Measurements from ENCODE around the gene MCF2L2.

MCF2L2 gene

DNA sequence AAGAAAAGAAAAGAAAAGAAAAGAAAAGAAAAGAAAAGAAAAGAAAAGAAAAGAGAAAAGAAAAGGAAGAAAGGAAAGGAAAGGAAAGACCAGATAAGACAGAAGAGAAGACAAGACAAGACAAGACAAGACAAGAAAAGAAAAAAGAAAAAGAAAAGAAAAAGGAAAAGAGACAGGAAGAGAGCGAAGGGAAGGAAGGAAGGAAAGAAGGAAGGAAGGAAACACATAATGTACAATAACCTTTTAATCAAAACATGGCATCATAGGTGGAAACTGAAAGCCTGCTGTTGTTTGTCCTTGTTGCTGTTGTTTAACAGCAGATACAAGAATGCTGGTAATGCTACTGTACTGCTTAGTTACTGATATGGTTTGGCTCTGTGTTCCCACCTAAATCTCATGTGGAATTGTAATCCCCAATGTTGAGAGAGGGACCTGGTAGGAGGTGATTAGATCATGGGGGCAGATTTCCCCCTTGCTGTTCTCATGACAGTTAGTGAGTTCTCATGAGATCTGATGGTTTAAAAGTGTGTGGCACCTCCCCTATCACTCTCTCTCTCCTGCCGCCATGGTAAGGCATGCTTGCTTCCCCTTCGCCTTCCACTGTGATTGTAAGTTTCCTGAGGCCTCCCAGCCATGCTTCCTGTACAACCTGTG is 67.3 kb downstream of the MCF2L2 start:
- no peak for DNase-seq

DNA sequence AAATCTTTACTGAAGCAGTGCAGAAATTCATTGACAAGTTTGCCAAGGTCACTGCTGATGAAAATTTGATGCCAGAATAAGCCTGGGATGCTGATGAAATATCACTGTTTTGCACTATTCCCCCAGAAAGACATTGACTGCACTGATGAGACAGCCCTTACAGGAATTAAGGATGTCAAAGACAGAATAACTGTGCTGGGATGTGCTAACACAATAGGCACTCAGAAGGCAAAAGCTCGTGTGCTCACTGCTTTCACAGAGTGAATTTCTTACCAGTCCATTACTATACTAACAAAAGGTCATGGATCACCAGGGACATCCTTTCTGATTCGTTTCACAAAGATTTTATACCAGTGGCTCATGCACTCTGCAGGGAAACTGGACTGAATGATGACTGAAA is 69.4 kb downstream of the MCF2L2 start:
- DNase-seq, result no peak

DNA sequence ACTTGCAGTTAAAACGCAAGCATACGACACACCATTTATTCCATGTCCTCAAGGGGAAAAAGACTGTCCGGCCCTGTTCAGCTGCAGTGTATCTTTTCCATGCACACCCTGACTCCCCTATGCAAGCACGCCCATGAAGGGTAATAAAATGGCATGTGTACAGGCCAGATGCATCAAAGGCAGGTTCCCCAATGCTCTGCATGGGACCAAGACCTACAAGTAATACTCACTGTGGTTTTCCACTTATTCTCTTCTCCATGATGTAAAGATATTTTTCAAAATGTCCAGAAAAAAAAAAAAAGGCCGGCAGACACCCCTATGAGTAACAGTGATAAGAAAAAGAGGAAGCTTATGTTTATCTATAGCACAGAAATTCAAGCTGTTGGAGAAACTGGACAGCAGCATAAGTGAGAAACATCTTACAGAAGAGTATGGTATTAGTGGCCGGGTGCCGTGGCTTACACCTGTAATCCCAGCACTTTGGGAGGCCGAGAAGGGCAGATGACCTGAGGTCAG is 70.8 kb downstream of the MCF2L2 start:
- DNase-seq, result no peak

DNA sequence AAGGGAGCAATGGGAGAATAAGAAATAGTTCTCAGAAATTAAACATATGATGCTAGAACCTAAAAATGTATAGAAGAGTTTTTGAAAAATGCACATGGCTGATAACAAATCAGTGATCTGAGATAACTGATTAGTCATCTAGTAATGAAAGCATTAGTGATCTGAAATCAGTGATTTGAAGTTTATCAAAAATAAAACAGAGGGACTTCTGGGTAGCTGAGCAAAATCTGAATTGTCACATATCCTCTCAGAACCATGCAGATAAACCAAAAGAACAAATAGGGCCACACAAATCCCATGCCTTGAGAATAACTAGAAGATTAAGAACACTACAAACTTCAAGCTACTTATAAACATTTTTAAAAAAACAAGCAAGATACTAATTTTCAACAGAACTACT is 71.5 kb downstream of the MCF2L2 start:
- DNase-seq, result no peak

DNA sequence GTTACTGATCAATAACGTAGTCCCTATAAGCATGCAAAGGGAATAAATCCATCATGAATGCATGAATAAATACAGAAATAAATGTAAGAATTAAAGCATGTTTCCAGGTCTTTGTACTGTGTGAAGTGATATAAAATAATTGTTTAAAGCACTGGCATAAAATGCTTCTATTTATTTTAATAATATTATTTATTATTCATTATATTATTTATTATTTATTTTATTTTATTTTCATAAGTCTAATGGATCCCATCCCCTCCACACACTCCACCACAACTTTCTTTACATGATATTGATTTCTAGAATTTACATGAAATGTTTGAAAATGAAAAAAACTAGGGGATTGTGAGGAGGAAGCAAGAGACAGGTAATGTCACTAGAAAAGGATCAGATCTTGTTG is 73.5 kb downstream of the MCF2L2 start:
- no peak for DNase-seq

DNA sequence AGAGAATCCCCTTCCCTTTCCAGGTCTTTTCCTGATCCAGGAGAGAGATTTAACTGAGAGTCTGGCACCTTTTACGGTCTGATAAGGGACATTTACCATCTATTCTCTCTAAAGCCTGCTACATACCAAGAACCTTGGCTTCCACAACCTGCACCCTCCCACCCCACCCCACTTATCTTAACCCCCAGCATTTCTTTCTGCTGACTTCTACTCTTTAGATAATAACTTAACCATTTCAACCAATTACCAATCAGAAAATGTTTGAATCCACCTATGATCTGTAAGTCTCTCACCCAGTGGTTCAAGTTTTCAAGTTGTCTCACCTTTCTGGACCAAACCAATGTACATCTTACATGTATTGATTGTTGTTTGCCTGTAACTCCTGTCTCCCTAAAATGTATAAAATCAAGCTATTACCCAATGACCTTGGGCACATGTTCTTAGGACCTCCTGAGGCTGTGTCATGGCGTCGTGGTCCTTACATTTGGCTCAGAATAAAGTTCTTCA is 74.0 kb downstream of the MCF2L2 start:
- DNase-seq, result no peak

DNA sequence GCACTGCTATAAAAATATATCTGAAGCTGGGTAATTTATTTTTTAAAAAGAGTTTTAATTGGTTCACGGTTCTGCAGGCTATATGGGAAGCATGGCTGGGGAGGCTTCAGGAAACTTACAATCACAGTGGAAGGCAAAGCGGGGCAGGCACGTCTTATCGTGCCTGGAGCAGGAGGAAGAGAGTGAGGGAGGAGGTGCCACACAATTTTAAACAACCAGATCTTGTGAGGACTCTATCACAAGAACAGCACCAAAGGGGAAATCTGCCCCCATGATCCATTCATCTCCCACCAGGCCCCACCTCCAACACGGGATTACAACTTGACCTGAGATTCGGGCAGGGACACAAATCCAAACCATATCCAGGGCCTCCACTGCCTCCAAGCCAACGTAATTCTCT is 75.0 kb downstream of the MCF2L2 start:
- DNase-seq, result no peak

DNA sequence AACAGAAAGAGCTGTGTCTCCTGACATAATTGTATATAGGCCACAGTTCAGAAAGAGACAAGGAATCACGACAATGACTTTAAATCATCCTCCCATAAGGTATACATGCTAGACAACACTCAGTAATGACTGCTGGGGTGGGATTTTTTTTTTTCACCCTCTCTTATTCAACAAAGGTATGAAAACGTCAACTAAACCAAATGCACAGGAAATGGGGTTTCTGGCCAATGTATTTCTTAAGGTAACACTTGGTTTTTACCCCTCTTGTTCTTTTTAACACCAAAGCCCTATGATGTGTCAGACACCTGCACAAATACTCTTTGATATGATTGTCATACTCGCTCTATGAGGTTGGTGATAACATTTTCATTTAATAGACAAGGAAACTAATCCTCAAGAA is 78.3 kb downstream of the MCF2L2 start:
- no peak for DNase-seq

DNA sequence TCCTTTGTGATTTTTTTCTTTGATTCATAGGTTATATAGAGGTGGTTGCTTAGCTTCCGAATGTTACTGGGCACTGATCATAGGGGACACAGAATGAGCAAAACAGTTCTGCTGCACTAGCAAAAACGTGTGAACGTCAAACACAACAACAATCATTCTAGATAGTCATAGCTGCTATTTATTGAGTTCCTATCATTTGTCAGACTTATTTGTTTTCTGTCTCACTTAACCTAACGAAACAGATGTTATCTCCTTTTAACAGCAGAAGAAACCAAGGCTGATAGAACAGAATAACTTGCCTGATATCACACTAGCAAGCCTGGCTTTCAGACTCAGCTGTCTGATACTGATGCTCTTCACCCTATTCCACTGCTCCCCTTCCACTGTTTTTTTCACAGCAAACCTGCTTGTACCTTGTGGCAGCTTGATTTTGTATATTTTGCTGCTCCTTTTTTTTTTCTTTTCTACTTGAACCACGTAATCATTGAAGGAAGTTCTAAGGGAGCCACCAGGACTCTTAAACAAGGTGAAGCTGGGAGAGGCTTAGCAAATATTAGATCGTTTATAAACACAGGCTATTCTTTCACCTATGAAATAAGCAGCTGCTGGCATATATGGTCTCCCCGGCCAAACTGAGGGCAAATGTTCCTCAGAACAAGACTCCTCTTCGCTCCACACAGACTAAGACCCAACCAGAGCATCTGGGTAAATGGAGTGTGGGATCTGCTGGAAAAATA is 78.8 kb downstream of the MCF2L2 start:
- no peak for DNase-seq

DNA sequence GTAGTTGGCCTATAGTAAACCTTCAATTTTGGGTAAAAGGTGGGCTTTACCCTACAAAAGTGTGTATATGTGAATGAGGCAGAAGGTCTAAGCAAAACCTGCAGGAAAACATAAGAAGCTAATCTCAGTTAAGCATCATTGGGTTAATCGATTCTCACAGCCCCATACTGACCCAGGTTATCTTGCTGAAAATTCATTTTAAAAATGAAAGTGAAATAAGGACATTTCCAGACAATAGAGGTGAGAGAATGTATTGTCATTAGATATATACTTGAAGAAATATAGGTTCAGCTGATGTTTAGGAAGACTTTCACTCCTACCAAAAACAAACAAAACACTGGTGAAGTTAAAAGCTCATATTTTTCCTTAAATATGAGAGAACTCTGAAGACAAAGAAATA is 85.6 kb downstream of the MCF2L2 start:
- DNase-seq, result no peak

DNA sequence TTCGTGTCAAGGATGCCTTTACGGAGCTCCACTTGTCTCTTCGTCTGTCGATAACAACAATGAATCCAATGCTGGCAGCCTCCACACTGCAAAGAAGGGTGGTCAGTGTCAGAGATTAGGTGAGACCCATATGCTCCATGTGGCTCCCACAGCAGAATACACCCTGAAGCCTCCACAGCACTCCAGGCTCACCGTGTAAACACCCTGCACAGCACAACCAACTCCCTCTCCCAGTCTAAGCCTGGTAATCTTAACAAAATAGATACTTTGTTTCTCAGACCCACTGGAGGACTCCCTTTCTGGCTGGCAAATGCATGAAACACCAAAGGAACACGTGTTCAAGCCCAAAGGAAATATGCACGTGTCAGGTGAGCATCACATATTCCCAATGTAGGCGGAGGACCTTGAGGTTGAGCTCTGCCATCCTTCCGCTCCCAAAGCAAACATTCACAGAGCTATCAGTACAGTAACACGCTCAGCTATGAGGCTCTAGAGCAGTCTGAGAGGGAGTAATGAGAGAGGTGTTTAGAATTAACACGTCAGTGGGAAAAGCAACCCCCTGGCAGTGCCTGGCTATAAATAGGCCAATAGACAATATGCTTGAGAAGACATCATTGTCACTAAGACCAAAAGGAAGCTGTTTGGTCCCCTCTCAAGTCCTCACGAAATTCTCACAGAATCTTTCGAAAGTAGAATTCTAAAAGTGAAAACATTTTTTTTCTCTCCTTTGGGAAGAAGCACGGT is 86.7 kb downstream of the MCF2L2 start:
- no peak for DNase-seq

DNA sequence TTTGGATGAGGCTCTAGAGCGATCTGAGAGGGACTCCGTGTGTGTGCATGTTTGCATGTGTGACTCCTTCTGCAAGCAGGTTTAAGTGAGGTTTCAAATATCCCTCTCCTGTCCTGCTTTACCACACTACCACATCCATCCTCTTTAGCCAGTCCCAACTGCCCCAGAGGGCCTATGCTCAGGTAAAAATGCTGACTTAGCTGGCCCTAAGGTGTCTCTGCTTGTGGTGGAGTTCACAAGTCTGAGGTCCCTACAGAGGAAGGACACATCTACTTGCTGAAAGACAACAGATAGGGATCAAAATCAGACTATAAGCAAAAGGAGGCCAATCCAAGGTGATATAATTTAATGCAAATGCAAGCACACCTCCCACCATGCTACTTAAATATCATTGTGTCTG is 88.2 kb downstream of the MCF2L2 start:
- no peak for DNase-seq

DNA sequence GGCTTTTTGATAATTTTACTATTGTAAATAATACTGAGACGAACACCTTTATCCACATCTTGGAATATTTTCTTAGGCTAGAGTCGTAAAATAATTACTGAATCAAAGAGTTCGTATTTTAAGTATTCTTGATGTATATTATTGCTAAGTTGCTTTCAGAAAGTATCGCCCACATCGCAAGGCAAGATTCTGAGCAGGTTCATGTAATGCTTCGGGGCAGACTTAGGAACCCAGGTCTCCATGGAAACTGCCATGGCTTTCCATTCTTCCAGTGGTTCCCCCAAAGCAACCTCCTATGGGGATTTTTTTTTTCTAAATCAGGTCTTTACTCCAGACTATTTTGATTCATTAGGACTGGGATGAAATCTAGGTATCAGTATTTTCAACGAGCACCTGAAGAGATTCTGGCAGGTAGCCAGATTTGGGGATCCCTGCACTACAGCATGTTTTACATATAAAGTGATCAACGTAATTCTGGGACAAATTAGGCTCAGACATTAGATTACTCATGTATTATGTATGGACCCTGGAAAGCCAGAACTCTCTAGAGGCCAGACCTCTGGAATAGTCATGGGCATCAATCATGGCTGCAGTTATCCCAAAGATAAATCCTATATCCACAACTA is 88.8 kb downstream of the MCF2L2 start:
- peak; percentile 1 for DNase-seq

DNA sequence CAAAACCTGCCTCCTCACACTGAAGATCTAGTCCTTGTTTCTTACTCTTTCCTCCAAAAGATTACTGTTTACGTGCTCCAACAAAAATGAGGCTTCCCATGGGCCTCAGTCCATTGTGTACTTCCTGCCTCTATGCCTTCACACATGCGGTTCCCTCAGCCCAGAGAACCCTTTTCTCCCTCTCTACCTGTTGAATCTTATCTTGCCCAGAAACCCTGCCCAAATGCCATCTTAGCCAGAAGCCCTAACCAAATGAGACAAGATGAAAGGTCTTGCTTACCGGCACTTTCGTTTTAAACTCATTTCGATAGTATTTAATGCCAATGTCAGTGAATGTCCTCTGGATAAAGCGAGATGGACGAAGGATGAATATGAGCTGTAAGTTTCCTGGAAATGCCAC is 89.9 kb downstream of the MCF2L2 start:
- DNase-seq, result no peak

DNA sequence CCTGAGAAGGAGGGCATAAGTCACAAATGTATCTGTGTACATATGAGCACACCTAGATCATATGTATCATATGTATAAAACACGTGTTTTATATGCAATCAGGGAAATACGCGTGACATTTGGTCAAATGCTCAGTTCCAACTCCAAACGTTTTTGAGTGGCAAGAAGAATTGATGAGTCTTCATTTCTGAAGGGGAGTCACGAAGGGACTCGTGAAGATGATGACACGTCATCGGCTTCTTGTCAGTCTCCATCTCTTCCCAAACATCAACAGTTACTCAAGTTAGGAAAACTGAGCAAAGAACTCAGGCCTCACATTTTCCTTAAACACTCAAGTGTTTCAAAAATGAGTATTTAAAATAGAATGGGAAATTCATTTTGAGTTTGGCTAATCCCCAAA is 95.9 kb downstream of the MCF2L2 start:
- no peak for DNase-seq

DNA sequence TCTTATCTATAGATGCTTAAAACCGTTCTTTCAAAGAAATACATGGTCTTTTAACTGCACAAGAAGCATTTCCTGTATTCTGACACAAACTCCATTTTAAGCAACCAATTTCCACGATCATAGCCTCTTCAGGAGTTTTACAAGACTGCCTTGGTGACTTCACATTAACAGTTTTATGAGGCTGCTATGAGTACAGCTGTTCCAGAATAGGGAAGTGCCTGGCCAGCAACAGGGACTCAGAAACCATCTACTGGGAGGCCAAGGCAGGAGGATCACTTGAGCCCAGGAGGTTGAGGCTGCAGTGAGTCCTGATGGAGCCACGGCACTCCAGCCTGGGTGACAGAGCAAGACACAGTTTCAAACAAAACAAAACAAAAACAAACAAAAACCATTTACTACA is 96.9 kb downstream of the MCF2L2 start:
- no peak for DNase-seq

DNA sequence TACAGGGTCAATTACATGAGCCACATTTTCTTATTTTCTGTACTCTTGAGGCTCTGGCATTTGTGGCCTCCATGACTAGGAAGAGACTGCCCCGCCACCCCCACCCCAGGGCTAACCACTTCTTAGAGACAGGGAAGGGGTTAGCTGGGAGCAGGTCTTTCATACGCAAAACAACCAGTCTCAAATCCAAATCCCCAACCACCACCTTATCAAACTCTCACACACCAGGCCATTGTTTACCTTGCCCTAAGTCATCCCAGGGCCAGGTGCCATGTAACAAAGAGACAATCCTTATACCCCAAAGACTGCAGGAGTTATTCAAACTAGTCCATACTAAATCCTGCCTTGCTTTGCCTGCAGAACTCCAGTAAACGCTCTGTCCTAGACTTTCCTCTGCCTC is 97.5 kb downstream of the MCF2L2 start:
- DNase-seq, result no peak

DNA sequence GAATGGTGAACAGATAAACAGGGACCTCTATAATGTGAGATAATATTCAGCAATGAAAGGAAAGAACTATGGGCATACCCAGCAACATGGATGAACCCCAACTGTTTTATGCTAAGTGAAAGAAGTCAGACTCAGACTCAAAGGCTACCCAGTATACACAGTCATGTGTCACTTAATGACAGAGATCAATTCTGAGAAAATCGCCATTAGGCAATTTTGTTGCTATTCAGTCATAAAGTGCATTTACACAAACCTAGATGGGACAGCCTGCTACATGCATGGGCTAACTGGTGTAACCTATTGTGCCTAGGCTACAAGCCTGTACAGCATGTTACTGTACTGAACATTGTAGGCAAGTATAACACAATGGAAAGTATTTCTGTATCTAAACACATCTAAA is 98.9 kb downstream of the MCF2L2 start:
- no peak for DNase-seq

DNA sequence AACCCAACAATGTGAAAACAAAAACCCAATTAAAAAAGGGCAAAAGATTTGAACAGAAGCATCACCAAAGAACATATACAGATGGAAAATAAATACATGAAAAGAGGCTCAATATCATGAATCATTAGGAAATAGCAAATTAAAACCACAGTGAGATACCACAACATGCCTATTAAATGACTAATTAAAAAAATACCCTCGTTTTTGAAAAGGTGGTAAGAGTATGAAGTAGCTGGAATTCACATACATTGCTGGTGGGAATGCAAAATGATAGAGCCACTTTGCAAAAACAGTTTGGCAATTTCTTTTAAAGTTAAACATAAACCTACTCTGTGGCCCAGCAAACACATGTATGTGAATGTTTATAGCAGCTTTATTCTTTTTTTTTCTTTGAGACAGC is 99.6 kb downstream of the MCF2L2 start:
- DNase-seq, result no peak

DNA sequence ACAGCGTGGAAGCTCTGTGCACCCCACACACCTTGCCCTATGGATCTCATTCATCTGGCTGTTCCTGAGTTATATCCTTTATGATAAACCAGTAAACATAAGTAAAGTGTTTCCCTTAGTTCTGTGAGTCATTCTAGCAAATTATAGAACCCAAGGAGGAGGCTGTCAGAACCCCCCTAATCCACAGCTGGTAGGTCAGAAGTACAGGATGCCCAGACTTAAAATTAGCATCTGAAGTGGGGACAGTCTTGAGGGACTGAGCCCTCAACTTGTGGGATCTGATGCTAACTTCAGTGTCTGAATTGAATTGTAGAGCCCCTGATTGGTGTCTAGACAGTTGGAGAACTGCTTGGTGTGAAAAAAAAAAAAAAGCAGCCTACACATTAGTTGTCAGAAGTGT is 100.3 kb downstream of the MCF2L2 start:
- DNase-seq, result no peak

DNA sequence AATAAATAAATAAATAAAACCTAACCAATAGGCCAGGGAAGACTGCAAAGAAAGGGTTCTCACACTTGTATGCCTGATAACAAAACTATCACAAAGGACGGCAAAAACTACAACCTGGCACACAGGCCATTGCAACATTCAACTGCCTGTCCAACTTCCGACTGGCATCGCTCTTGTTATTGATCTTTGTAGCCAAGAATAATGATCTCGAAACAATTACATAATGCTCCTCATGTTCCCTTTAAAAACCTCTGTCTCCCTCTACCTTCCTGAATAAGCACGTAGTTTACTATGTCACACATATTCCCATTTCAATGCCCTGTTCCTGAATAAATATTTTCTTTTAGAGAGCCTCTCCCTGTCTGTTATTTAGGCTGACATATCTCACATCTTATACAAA is 101.1 kb downstream of the MCF2L2 start:
- no peak for DNase-seq

DNA sequence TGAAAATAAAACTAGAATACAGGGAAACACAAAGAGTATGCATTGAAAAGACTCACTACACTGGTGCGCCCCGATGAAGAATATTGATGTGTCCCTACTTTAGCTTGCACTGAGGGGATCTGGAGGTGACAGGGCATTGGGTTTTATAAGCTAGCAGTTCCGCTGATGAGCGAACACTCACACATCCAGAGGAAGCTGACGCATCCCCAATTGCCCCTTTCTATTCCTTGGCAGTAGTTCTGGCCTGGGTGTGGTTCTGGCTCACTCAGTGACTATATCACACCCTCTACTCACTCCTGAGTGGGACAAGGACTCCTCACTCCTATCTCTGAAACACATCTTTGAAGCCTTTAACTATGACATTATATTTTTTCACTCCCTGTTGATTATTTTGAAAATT is 104.3 kb downstream of the MCF2L2 start:
- DNase-seq, result no peak

DNA sequence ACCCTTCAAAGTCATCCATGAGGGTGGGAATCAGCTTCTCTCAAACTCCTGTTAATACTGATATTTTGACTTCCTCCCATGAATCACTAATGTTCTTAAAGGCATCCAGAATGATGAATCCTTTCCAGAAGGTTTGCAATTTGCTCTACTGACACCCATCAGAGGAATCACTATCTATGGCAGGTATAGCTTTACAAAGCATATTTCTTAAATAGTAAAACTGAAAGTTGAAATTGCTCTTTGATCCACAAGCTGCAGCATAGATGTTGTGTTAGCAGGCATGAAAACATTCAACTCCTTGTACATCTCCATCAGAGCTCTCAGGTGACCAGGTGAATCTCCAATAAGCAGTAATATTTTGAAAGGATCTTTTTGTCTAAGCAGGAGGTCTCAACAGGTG is 109.0 kb downstream of the MCF2L2 start:
- DNase-seq, result no peak

Measured in NCI-H2171 (cell line).